Small intestine (tissue), 16 donors: Measurements from ENCODE around the gene MVB12B. TPM values are rescaled to one million over a fixed set of nuclear protein-coding genes. Genes with fewer than 3 reads are reported as not detected.
A peak's percentile ranks its signal among the peaks of the same experiment; 100 is the strongest.
"Not testable (repeated sequence)": the region's sequence is repeated elsewhere in the genome, so short reads cannot be mapped to it uniquely, and the experiment has no call there.

Experiments
- DNase-seq, 2 donors: peaks; one replicate each; pipeline versions ENCODE4 v3.0.0 to v3.0.0-alpha.2; 2013
- FAIRE-seq: peaks from 2 replicates; lab custom pipeline; 2012; peaks lifted over from hg19 to GRCh38; lab: Jason Lieb, UNC
- H3K27ac ChIP-seq, 3 donors: one replicate each; pipeline ENCODE4 v1.5.1; 2013; ENCODE audit warnings: low read length in 2 of 3, mild to moderate bottlenecking in 2 of 3, control low read depth in 1 of 3, inconsistent platforms in 1 of 3, low read depth in 1 of 3, moderate library complexity in 1 of 3
- H3K27me3 ChIP-seq, 3 donors: one replicate each; pipeline ENCODE4 v1.6.1; 2013; ENCODE audit warnings: low read length in 3 of 3, inconsistent platforms in 1 of 3; ENCODE audit not compliant: control insufficient read depth in 3 of 3, insufficient read depth in 3 of 3
- H3K36me3 ChIP-seq, 3 donors: one replicate each; pipeline ENCODE4 v1.6.1; 2013; ENCODE audit warnings: low read length in 3 of 3, inconsistent platforms in 1 of 3, low read depth in 1 of 3, mild to moderate bottlenecking in 1 of 3, moderate library complexity in 1 of 3; ENCODE audit not compliant: control insufficient read depth in 3 of 3, insufficient read depth in 2 of 3
- H3K4me1 ChIP-seq, 3 donors: one replicate each; pipeline ENCODE4 v1.6.1; 2013; ENCODE audit warnings: low read length in 2 of 3, inconsistent platforms in 1 of 3, low read depth in 1 of 3, mild to moderate bottlenecking in 1 of 3, moderate library complexity in 1 of 3; ENCODE audit not compliant: control insufficient read depth in 3 of 3, insufficient read depth in 2 of 3
- H3K4me3 ChIP-seq, 3 donors: one replicate each; pipeline ENCODE4 v1.5.1; 2013; ENCODE audit warnings: low read length in 3 of 3, control low read depth in 1 of 3, inconsistent platforms in 1 of 3, low read depth in 1 of 3, mild to moderate bottlenecking in 1 of 3, moderate library complexity in 1 of 3
- H3K9me3 ChIP-seq, 2 donors: one replicate each; pipeline ENCODE4 v1.6.1; 2013; ENCODE audit warnings: low read depth in 1 of 2, low read length in 1 of 2; ENCODE audit not compliant: control insufficient read depth in 2 of 2, insufficient read depth in 1 of 2
- WGBS, 3 donors: extraction: QIAGEN DNeasy Blood & Tissue Kit; methylation state at CpG; one replicate each; pipeline ENCODE4 v1.1.7; 2013; 5-methylcytosine and 5-hydroxymethylcytosine counted together
- long read RNA-seq, 10 donors: transcript quantifications; one replicate each; lab custom pipeline, GENCODE V29; 2026
- polyA plus RNA-seq, 4 donors: library from polyadenylated mRNA; stranded (reverse) in 3 of 4; unstranded in 1 of 4; fragments of 200-250 nt in 3 of 4; fragments of 120-200 nt in 1 of 4; gene quantifications; one replicate each; pipeline versions ENCODE4 v1.2.1 to v1.2.3, GENCODE V29; 2013
- donor health status: healthy with polysubstance abuse.
- donor health status: control.
- donor health status: control.
- donor health status: Bipolar disorder and iron deficiency.
- donor health status: healthy.

The MVB12B gene
- polyA plus RNA-seq: 1 to 10 TPM; 1.6 to 10.0 (median 4.2) TPM
- long read RNA-seq, donor 1, full-length matches to known transcripts: 3 of 3 reads
- long read RNA-seq, donor 1, partial matches to known transcripts: 0 of 3 reads
- long read RNA-seq, donor 1, other reads (novel, unspliced or antisense): 0 of 3 reads
- long read RNA-seq, donor 2: 0 reads
- long read RNA-seq, donor 3, full-length matches to known transcripts: 3 of 3 reads
- long read RNA-seq, donor 3, partial matches to known transcripts: 0 of 3 reads
- long read RNA-seq, donor 3, other reads (novel, unspliced or antisense): 0 of 3 reads
- long read RNA-seq, donor 4: 0 reads
- long read RNA-seq, donor 5, full-length matches to known transcripts: 1 of 1 reads
- long read RNA-seq, donor 5, partial matches to known transcripts: 0 of 1 reads
- long read RNA-seq, donor 5, other reads (novel, unspliced or antisense): 0 of 1 reads
- long read RNA-seq, donor 6, full-length matches to known transcripts: 4 of 4 reads
- long read RNA-seq, donor 6, partial matches to known transcripts: 0 of 4 reads
- long read RNA-seq, donor 6, other reads (novel, unspliced or antisense): 0 of 4 reads
- long read RNA-seq, donor 7: 0 reads
- long read RNA-seq, donor 8: 0 reads
- long read RNA-seq, donor 9, full-length matches to known transcripts: 1 of 1 reads
- long read RNA-seq, donor 9, partial matches to known transcripts: 0 of 1 reads
- long read RNA-seq, donor 9, other reads (novel, unspliced or antisense): 0 of 1 reads
- long read RNA-seq, donor 10, full-length matches to known transcripts: 5 of 5 reads
- long read RNA-seq, donor 10, partial matches to known transcripts: 0 of 5 reads
- long read RNA-seq, donor 10, other reads (novel, unspliced or antisense): 0 of 5 reads

DNA sequence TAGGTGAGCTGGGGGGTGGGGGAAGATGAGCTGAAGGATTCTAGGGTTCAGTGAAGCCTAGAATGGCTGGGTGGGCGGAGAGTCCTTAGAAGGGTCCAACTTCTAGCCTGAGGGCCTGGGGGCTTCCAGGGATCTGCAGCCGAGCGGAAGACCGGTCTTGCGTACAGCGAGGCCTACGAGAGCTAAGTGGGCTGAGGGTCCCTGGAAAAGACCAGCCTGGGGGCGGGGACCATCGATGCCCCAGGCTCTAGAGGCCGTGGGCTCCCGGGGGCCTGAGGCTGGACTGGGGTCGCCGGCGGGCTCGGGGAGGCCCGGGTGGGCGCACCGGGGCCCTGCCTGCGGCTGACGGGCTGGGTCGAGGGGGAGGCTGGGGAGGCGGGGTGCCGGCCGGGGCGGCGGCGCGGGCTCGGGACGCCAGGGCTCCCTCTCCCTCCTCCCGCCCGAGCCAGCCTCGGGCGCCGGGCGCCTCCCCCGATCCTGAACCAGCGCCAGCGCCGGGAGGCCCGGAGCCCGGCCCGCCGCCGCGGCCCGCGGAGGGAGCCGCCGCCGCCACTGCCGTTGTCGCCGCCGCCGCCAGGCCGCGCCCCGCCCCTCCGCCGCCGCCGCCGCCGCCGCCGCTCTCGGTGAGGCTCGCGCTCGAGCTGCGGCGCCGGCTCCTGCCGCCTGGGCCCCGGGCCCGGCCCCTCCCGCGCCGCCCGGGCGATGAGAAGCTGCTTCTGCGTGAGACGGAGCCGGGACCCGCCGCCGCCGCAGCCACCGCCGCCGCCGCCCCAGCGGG, at the start of gene MVB12B:
Gene MVB12B (plus strand): TSS at position 602 of the 778 bp plus-strand sequence. CDS start 101 bp downstream, at position 703.
- DNase-seq (peak; percentile 17 to 79), FAIRE-seq (no peak)
- Histone ChIP-seq H3K36me3 (peaks cover 0 to 11% (median 0%) of the 10 kb centered on the region in 3 donors), H3K9me3 (peaks cover 0 to 6% of the 10 kb centered on the region in 2 donors), H3K4me1 (peaks cover 0 to 16% (median 0%) of the 10 kb centered on the region in 3 donors), H3K27ac (peak within 1 kb of the TSS; percentile 65 to 81 (median 73)), H3K27me3 (no peaks in the 10 kb centered on the region), H3K4me3 (peak within 1 kb of the TSS; percentile 61 to 75 (median 62))
- WGBS, 3 donors: 4 to 23% (median 17%) methylated on average over 19 to 94 of the region's 94 CpGs

DNA sequence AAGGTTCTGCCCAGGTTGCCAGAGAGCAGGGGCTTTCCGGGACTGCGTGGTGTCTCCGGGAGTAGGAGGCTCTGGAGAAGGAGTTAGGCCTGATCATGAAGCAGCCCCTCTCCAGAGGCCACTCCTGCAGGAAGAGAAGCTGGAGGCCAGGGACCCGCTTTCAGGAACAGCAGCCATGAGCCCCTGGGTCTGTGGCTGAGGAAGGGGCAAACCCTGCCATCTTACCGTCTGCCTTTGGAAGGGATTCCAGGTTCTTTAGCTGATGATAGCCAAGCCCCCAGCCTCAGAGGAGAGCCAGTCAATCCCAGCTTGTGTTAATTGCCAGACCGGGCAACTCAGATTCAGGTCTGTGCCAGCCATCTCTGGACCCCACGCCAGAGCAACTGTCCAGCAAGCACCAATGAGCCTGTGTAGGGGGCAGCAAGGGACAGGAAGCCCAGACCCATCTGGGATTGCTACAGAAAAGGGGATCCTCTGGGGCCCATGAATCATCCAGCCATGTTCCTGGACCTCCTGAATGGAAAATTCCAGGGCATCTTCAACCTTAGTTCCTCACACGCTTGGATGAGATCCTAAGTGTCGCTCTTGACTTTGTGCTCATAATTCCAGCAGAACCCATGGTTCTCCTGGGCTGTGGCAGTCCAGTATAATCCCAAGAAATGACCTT, 42.7 kb upstream of the MVB12B start:
- H3K4me1 ChIP-seq: no peaks in the 10 kb centered on the region
- H3K27ac ChIP-seq: no peak overlapping the region
- DNase-seq: no peak
- no peak for FAIRE-seq
- peaks cover 0 to 2% (median 0%) of the 10 kb centered on the region in 3 donors for H3K27me3 ChIP-seq
- WGBS, 3 donors: 90 to 92% (median 90%) methylated on average over 9 of the region's 9 CpGs
- H3K36me3 ChIP-seq: no peaks in the 10 kb centered on the region
- no peak overlapping the region for H3K4me3 ChIP-seq
- peaks cover 0 to 3% of the 10 kb centered on the region in 2 donors for H3K9me3 ChIP-seq

DNA sequence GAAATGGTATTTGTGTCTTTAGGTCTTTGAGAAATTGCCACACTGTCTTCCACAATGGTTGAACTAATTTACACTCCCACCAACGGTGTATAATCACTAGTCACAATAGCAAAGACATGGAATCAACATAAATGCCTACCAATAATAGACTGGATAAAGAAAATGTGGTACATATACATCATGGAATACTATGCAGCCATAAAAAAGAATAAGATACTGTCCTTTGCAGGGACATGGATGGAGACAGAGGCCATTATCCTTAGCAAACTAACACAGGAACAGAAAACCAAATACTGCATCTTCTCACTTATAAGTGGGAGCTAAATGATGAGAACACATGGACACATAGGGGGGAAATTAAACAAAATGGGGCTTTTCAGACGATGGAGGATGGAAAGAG, 41.0 kb upstream of the MVB12B start:
- WGBS, 3 donors: 52 to 74% (median 52%) methylated on average over 2 of the region's 2 CpGs
- FAIRE-seq, DNase-seq, H3K9me3 ChIP-seq, H3K4me1 ChIP-seq, H3K4me3 ChIP-seq, H3K27me3 ChIP-seq, H3K27ac ChIP-seq, H3K36me3 ChIP-seq: not testable (repeated sequence)

DNA sequence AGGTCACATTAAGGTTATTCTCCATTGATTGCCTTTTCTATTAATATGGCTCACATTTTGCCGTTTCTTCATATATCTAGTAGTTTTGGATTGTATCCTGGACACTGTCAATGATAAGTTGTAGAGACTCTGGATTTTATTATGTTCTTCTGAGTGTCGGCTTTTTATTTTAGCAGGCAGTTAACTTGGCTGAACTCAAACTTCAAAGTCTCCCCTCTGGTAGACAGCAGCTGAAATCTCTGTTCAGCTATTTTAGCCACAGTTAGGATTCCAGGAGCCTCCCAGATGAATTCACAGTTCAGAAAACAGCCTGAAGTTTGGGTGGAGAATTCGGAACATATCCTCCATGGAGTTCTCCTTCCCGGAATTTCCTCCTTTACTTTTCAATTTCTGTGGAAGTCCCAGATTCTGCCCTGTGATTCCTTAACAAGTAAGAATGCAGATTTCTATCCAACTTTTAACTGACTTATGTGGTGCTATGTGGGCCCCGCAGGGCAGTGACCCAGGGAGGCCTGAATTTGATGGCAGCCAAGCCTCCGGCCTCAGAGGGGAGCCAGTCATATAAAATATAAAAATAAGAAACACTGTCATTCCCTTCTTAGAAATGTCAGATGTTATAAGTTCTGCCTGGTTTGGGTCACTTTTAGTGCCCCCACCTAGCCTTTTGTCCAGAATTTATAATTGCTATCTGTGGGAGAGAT, 39.3 kb upstream of the MVB12B start:
- 80 to 93% (median 91%) methylated on average over 6 of the region's 6 CpGs for WGBS, 3 donors
- DNase-seq (no peak), FAIRE-seq (no peak)
- H3K4me3 ChIP-seq: no peak overlapping the region
- no peak overlapping the region for H3K27ac ChIP-seq
- H3K27me3 ChIP-seq: no peaks in the 10 kb centered on the region
- no peaks in the 10 kb centered on the region for H3K9me3 ChIP-seq
- no peaks in the 10 kb centered on the region for H3K4me1 ChIP-seq
- H3K36me3 ChIP-seq: no peaks in the 10 kb centered on the region

GRCh38 chr9:126290871-126291270, 35.8 kb upstream of the MVB12B start:
- H3K4me3 ChIP-seq: no peak overlapping the region
- FAIRE-seq (no peak), DNase-seq (no peak)
- WGBS, 3 donors: 70 to 78% (median 76%) methylated on average over 9 of the region's 9 CpGs
- no peaks in the 10 kb centered on the region for H3K4me1 ChIP-seq
- no peaks in the 10 kb centered on the region for H3K27me3 ChIP-seq
- H3K36me3 ChIP-seq: no peaks in the 10 kb centered on the region
- no peak overlapping the region for H3K27ac ChIP-seq
- H3K9me3 ChIP-seq: no peaks in the 10 kb centered on the region

- Histone ChIP-seq H3K9me3 (no peaks in the 10 kb centered on the region), H3K27ac (no peak overlapping the region), H3K4me3 (no peak overlapping the region), H3K36me3 (no peaks in the 10 kb centered on the region), H3K27me3 (no peaks in the 10 kb centered on the region), H3K4me1 (no peaks in the 10 kb centered on the region)
- FAIRE-seq (no peak), DNase-seq (no peak)
- 81 to 90% (median 85%) methylated on average over 4 of the region's 4 CpGs for WGBS, 3 donors
Observed at GRCh38 chr9:126291925-126292324, 34.7 kb upstream of the MVB12B start.

DNA sequence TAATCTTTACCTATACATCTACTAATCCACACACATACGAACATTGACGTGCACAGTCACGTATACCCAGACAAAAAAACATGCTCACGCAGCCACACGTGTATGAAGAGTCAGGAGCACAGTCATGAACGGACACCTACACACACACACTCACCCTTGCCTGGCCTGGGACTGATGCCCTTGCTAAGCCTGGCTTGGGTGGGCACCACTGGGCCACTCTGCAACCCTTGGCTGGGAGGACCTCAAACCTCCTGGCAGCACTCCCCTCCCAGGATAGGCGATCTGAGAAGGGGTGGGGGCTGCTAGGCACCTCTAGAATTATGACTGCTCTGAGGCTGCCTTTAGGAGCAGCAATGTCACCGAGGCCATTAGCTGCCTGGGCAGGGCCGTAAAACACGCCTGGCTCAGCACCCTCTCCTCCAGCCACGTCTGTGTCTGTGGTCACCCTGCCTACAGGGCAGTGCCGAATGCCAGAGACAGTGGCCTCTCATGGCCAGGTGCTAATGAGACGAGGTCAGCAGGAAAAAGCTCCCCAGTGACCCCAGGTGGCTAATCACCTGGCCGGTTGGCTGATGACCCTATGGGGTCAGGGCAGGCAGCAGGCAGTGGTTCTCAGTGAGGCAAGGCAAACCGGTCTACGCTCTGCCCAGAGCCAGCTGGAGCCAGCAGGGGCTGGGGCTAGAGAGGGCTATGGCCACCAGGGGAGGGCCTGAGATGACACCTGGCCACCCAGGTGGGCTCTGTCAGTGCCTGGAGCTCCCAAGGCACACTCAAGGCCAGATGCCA, 33.7 kb upstream of the MVB12B start:
- Histone ChIP-seq H3K27me3 (no peaks in the 10 kb centered on the region), H3K36me3 (no peaks in the 10 kb centered on the region), H3K27ac (no peak overlapping the region), H3K4me3 (no peak overlapping the region), H3K4me1 (peaks cover 0 to 4% (median 0%) of the 10 kb centered on the region in 3 donors), H3K9me3 (no peaks in the 10 kb centered on the region)
- DNase-seq (no peak), FAIRE-seq (no peak)
- 70 to 79% (median 70%) methylated on average over 16 of the region's 16 CpGs for WGBS, 3 donors
